Endothelial cell of umbilical vein (primary cell): ENCODE results near the gene MAML2. TPM values are rescaled to one million over a fixed set of nuclear protein-coding genes. Genes with fewer than 3 reads are reported as not detected.

Experiments used
- BruUV-seq: library from RNA; stranded (reverse); fragments of 400-500 nt; replicated peaks from 2 replicates; lab custom pipeline; 2021; lab: Mats Ljungman, UMichigan
- CTCF ChIA-PET: fragments of 300-600, 350-600 bp; sonication (Branson Sonifier 250); formaldehyde crosslinking; loops from one replicate; lab custom pipeline; 2021; ENCODE audit warnings: antibody characterized with exemption, inconsistent platforms; lab: Charles Lee
- POLR2A ChIA-PET: fragments of 300-600, 350-600 bp; sonication (Branson Sonifier 250); formaldehyde crosslinking; loops from one replicate; lab custom pipeline; 2021; ENCODE audit warnings: antibody characterized with exemption, inconsistent platforms; lab: Charles Lee
- DNase-seq: peaks from one replicate; pipeline ENCODE4 v3.0.0-alpha.2; 2011; ENCODE audit warnings: low read depth, low spot score
- FAIRE-seq: peaks from 2 replicates; lab custom pipeline; 2011; peaks lifted over from hg19 to GRCh38; lab: Jason Lieb, UNC
- H2AFZ ChIP-seq: 2 replicates; pipeline ENCODE4 v1.6.0; 2012; ENCODE audit warnings: low read depth, low read length, control low read depth, inconsistent platforms
- H3K27ac ChIP-seq: 2 replicates; pipeline ENCODE4 v1.5.1; 2011; ENCODE audit warnings: low read depth, mild to moderate bottlenecking, control low read depth, low read length, moderate library complexity; ENCODE audit not compliant: insufficient read depth
- H3K27me3 ChIP-seq, 2 experiments: 2 replicates each; pipeline versions ENCODE4 v1.6.0 to v1.6.1; 2011; ENCODE audit warnings: low read length in 2 of 2, mixed read lengths in 1 of 2; ENCODE audit not compliant: control insufficient read depth in 2 of 2, insufficient read depth in 2 of 2
- H3K36me3 ChIP-seq, 2 experiments: 2 replicates in 1 of 2; 3 replicates in 1 of 2; pipeline ENCODE4 v1.5.1; 2011; ENCODE audit warnings: low read length in 2 of 2, mild to moderate bottlenecking in 1 of 2, moderate library complexity in 1 of 2; ENCODE audit not compliant: control insufficient read depth in 2 of 2, insufficient read depth in 2 of 2; ENCODE audit errors: extremely low read depth in 1 of 2
- H3K4me1 ChIP-seq: 3 replicates; pipeline ENCODE4 v1.5.1; 2011; ENCODE audit warnings: mild to moderate bottlenecking, low read length; ENCODE audit not compliant: control insufficient read depth, insufficient read depth; ENCODE audit errors: extremely low read depth
- H3K4me2 ChIP-seq: 2 replicates; pipeline ENCODE4 v1.6.1; 2011; ENCODE audit warnings: low read length, control low read depth, mixed read lengths; ENCODE audit not compliant: insufficient read depth
- H3K4me3 ChIP-seq, 3 experiments: fragments of 200-600 bp in 1 of 3; sonication (generic), shearing (Covaris generic) in 1 of 3; replicated peaks in 1 of 3; 2 replicates each; pipeline ENCODE4 v1.5.1; 2011 to 2016; ENCODE audit warnings: control low read depth in 3 of 3, low read length in 3 of 3, mild to moderate bottlenecking in 2 of 3, inconsistent platforms in 1 of 3, low read depth in 1 of 3, moderate library complexity in 1 of 3; ENCODE audit not compliant: insufficient read depth in 1 of 3
- H3K79me2 ChIP-seq: 2 replicates; pipeline ENCODE4 v1.6.0; 2012; ENCODE audit warnings: low read length, inconsistent platforms; ENCODE audit not compliant: control insufficient read depth, insufficient read depth
- H3K9ac ChIP-seq: replicated peaks from 2 replicates; pipeline ENCODE3; 2011; ENCODE audit warnings: low read length, control low read depth; ENCODE audit not compliant: insufficient read depth; ENCODE audit errors: extremely low read depth
- H3K9me1 ChIP-seq: replicated peaks from 3 replicates; pipeline ENCODE4 v1.6.0; 2011; ENCODE audit warnings: mild to moderate bottlenecking, low read length; ENCODE audit not compliant: control insufficient read depth, insufficient read depth; ENCODE audit errors: extremely low read depth
- H3K9me3 ChIP-seq: replicated peaks from 2 replicates; pipeline ENCODE4 v1.5.1; 2012; ENCODE audit warnings: low read length, inconsistent platforms; ENCODE audit not compliant: control insufficient read depth, insufficient read depth
- H4K20me1 ChIP-seq: replicated peaks from 2 replicates; pipeline ENCODE3; 2011; ENCODE audit warnings: mild to moderate bottlenecking, low read length; ENCODE audit not compliant: control insufficient read depth, insufficient read depth; ENCODE audit errors: extremely low read depth
- EZH2 ChIP-seq: IDR thresholded peaks from 2 replicates; pipeline ENCODE4 v1.6.1; 2012; ENCODE audit warnings: borderline replicate concordance, low read depth, mild to moderate bottlenecking, moderate library complexity, low read length, inconsistent platforms; ENCODE audit not compliant: severe bottlenecking
- FOS ChIP-seq: IDR thresholded peaks from 2 replicates; pipeline ENCODE4 v1.6.1; 2011; ENCODE audit warnings: mild to moderate bottlenecking, low read length, moderate library complexity, borderline replicate concordance; ENCODE audit not compliant: insufficient read depth
- GATA2 ChIP-seq: IDR thresholded peaks from 2 replicates; pipeline ENCODE4 v1.7.0; 2011; ENCODE audit warnings: low read depth, mild to moderate bottlenecking, moderate library complexity, mixed read lengths, low read length; ENCODE audit not compliant: insufficient read length, insufficient read depth
- MYC ChIP-seq: IDR thresholded peaks from one replicate; pipeline ENCODE4 v1.6.1; 2011; ENCODE audit warnings: mild to moderate bottlenecking, low read depth, low read length
- POLR2A ChIP-seq: IDR thresholded peaks from 2 replicates; pipeline ENCODE4 v1.6.1; 2012; ENCODE audit warnings: low read depth, mild to moderate bottlenecking, control low read depth, low read length
- POLR2AphosphoS5 ChIP-seq: IDR thresholded peaks from 2 replicates; pipeline ENCODE4 v1.6.1; 2012; ENCODE audit warnings: low read depth, mild to moderate bottlenecking, control low read depth, low read length, moderate library complexity; ENCODE audit not compliant: insufficient read depth
- dilution Hi-C: fragments of 300-500 bp; cut with MboI; formaldehyde crosslinking; loops from one replicate; pipeline ENCODE4 v1.15.0; 2019; ENCODE audit warnings: low sequenced_read_pairs; ENCODE audit not compliant: extremely low pct_ligation_motif_present
- intact Hi-C: fragments of 100-400 bp; cut with micrococcal nuclease; formaldehyde crosslinking; loops from one replicate; pipeline ENCODE4 v1.10.0; 2022
- polyA plus RNA-seq, 4 experiments: library from polyadenylated mRNA; depleted of rRNA in 3 of 4; stranded (reverse) in 3 of 4; unstranded in 1 of 4; fragments of >200 nt; gene quantifications; 2 replicates each; pipeline versions ENCODE4 v1.2.1 to v1.2.3, GENCODE V29; 2011 to 2012; ENCODE audit warnings: missing spikeins in 1 of 4
- total RNA-seq: library from RNA; stranded (reverse); gene quantifications from 2 replicates; pipeline ENCODE4 v1.2.3, GENCODE V29; 2021
- TF ChIP-seq, protein P1 (sequence below): IDR thresholded peaks from 2 replicates; pipeline ENCODE4 v1.6.1; 2011; ENCODE audit not compliant: insufficient read depth, insufficient read length
- TF ChIP-seq, protein P2 (sequence below), 2 donors: IDR thresholded peaks; 1 replicate in 1 of 2; 2 replicates in 1 of 2; pipeline ENCODE4 v1.5.1; 2011; ENCODE audit warnings: low read length in 2 of 2, mild to moderate bottlenecking in 2 of 2, moderate library complexity in 2 of 2, control low read depth in 1 of 2, inconsistent platforms in 1 of 2, low read depth in 1 of 2; ENCODE audit not compliant: insufficient read depth in 1 of 2; ENCODE audit errors: extremely low read depth in 1 of 2

The MAML2 gene
- total and polyA plus RNA-seq, 2 donors (not counting 3 experiments of a cell fraction or from before 2014, with no cell fraction given), result 12.4 to 16.8 TPM

DNA sequence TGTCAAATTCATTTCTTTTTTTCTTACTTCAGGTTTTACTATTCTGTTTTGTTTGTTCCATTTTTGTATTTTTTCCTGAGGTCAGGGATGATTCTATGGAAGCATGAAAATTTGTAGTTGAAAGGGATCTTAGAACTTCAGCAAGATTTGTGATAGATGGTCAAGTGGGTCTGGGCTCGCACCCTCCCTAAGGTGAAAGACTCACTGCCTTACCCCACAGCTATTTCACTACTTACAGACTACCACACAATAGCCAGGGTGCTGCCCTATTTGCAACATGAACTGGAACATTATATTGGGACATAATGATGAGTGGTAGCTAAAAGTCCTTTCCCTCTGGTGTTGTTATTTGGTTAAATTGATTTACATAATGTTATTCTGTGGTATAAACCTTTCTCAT lies 62.6 kb downstream of the MAML2 start:
- BruUV-seq, result no TSS peak
- Histone ChIP-seq H3K4me3 (no peak overlapping the region), H3K27ac (no peak overlapping the region), H2AFZ (no peak overlapping the region), H3K4me1 (peaks cover 3% of the 10 kb centered on the region), H3K79me2 (no peaks in the 10 kb centered on the region), H3K4me2 (no peak overlapping the region), H3K9me1 (no peaks in the 10 kb centered on the region), H3K9me3 (no peaks in the 10 kb centered on the region), H3K9ac (no peak overlapping the region), H3K27me3 (no peaks in the 10 kb centered on the region), H4K20me1 (no peaks in the 10 kb centered on the region), H3K36me3 (no peaks in the 10 kb centered on the region)
- intact Hi-C loops, result no loop called here
- TF ChIP-seq, protein P1, sequence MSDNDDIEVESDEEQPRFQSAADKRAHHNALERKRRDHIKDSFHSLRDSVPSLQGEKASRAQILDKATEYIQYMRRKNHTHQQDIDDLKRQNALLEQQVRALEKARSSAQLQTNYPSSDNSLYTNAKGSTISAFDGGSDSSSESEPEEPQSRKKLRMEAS, result no peak
- TF ChIP-seq GATA2 (no peak), POLR2AphosphoS5 (no peak), MYC (no peak), FOS (no peak), EZH2 (no peak), POLR2A (no peak)
- TF ChIP-seq, protein P2, sequence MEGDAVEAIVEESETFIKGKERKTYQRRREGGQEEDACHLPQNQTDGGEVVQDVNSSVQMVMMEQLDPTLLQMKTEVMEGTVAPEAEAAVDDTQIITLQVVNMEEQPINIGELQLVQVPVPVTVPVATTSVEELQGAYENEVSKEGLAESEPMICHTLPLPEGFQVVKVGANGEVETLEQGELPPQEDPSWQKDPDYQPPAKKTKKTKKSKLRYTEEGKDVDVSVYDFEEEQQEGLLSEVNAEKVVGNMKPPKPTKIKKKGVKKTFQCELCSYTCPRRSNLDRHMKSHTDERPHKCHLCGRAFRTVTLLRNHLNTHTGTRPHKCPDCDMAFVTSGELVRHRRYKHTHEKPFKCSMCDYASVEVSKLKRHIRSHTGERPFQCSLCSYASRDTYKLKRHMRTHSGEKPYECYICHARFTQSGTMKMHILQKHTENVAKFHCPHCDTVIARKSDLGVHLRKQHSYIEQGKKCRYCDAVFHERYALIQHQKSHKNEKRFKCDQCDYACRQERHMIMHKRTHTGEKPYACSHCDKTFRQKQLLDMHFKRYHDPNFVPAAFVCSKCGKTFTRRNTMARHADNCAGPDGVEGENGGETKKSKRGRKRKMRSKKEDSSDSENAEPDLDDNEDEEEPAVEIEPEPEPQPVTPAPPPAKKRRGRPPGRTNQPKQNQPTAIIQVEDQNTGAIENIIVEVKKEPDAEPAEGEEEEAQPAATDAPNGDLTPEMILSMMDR (IDR thresholded peaks at IDR 0.05; ENCODE audit: extremely low read depth in 1 of 2, insufficient read depth in 1 of 2, low read depth in 1 of 2, low read length in 2 of 2), result no peak
- FAIRE-seq (no peak), DNase-seq (no peak)
- ChIA-PET POLR2A (no interaction called here), CTCF (interaction anchor here (2.6 kb wide), 1 partner anchor 63 kb away, joined by 13 read pairs; the partner anchor contains the start of gene MAML2)
- dilution Hi-C loops, result no loop called here
